H1 (cell line): ENCODE data around the gene PXT1. TPM values are rescaled to one million over a fixed set of nuclear protein-coding genes. Genes with fewer than 3 reads are reported as not detected.

Experiments
- polyA plus RNA-seq, 7 experiments: library from polyadenylated mRNA; depleted of rRNA in 3 of 7; stranded (reverse) in 5 of 7; unstranded in 2 of 7; fragments of >200 nt in 5 of 7; fragments of 200-250 nt in 2 of 7; gene quantifications; 1 replicate in 5 of 7; 2 replicates in 1 of 7; 4 replicates in 1 of 7; pipeline versions ENCODE4 v1.2.1 to v1.2.3, GENCODE V29; 2011 to 2013; ENCODE audit warnings: missing spikeins in 2 of 7, mixed read lengths in 2 of 7
- small RNA-seq: library from polyadenylated mRNA; stranded (forward); fragments of <200 nt; extraction: miRNeasy Mini kit (QIAGEN cat#:217004); gene quantifications from one replicate; pipeline ENCODE3, GENCODE V24; 2013; ENCODE audit not compliant: insufficient read depth
- total RNA-seq: library from RNA; stranded (reverse); fragmentation: NEBNext Ultra II Directional; extraction: Animal tissue kit (Norgen Biotek cat#: 25700); gene quantifications from 2 replicates; pipeline ENCODE4 v1.2.1, GENCODE V29; 2021

Gene PXT1
- total and polyA plus RNA-seq, 2 of the 8 experiments (the other 6 are each of a cell fraction or from before 2014, with no cell fraction given) = 0.06 TPM; not detected in 1

Small RNA genes lying within 50 kb of the gene (small RNA-seq; reads per million reads assigned to genes)
- gene RN7SL502P = not detected

Other genes with a start within 250 kb of the PXT1 start
- gene BRPF3, start 246.1 kb downstream of the PXT1 start, total RNA-seq = 37.5 and 42.3 TPM in 2 replicates
- 26.0 and 39.2 TPM in 2 replicates for gene BRPF3, start 246.1 kb downstream of the PXT1 start, polyA plus RNA-seq (2011; rRNA removed)
- gene PNPLA1, start 172.8 kb downstream of the PXT1 start, total RNA-seq = not detected in 2 replicates
- gene PNPLA1, start 172.8 kb downstream of the PXT1 start, polyA plus RNA-seq (2011; rRNA removed) = not detected in 2 replicates
- gene BNIP5, start 106.0 kb downstream of the PXT1 start, total RNA-seq = not detected in 2 replicates
- gene BNIP5, start 106.0 kb downstream of the PXT1 start, polyA plus RNA-seq (2011; rRNA removed) = not detected in 2 replicates
- 0.21 and 0.54 TPM in 2 replicates for gene ETV7, start 55.2 kb downstream of the PXT1 start, total RNA-seq
- gene ETV7, start 55.2 kb downstream of the PXT1 start, polyA plus RNA-seq (2011; rRNA removed) = 2.4 TPM in 2 replicates
- gene KCTD20, start 146 bp upstream of the PXT1 start, total RNA-seq = 23.2 and 26.2 TPM in 2 replicates
- 8.4 and 10.1 TPM in 2 replicates for gene KCTD20, start 146 bp upstream of the PXT1 start, polyA plus RNA-seq (2011; rRNA removed)
- 18.5 and 19.8 TPM in 2 replicates for gene STK38, start 104.6 kb upstream of the PXT1 start, total RNA-seq
- 6.2 and 8.1 TPM in 2 replicates for gene STK38, start 104.6 kb upstream of the PXT1 start, polyA plus RNA-seq (2011; rRNA removed)
- 689 and 705 TPM in 2 replicates for gene SRSF3, start 151.5 kb upstream of the PXT1 start, total RNA-seq
- gene SRSF3, start 151.5 kb upstream of the PXT1 start, polyA plus RNA-seq (2011; rRNA removed) = 471 and 548 TPM in 2 replicates
- 14.5 and 15.2 TPM in 2 replicates for gene CDKN1A, start 235.9 kb upstream of the PXT1 start, total RNA-seq
- gene CDKN1A, start 235.9 kb upstream of the PXT1 start, polyA plus RNA-seq (2011; rRNA removed) = 36.0 and 56.1 TPM in 2 replicates